ENCODE results near the gene IRAG1.

DNA sequence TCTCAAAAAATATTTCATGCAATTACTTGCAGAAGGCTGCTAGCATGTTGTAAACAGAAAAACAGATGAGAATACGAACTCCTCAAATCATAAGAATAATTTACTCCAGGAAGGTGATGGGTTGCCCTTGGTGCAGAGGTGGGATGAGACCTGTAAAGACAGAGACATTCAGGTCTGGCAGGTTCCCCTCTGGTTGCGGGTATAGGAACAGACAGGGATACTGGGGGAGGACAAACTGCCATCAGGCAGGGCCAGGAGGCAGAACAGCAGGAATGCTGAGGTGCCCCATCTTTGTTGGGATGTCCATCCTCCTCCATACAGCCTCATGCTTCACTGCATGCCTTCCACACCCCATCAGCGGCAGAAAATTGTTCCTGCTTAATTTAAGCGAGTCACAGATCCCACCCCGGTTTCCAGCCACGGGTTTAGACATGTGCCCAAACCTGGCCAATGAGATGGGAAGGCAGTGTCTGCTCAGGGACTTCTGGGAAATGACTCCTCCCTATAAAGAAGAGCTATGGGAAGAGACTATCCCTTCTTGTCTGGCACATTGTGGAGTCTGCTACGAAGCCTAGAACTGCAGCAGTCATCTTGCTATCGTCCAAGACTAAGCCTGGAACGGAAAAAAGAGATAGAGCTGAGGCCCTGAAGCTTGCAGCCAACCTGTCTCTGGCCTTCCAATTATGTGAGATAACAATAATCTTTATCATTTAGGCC, 23.1 kb upstream of the IRAG1 start:
- TF ChIP-seq POLR2A (IDR thresholded peaks at IDR 0.05) = no peak
- TF ChIP-seq, protein P1, sequence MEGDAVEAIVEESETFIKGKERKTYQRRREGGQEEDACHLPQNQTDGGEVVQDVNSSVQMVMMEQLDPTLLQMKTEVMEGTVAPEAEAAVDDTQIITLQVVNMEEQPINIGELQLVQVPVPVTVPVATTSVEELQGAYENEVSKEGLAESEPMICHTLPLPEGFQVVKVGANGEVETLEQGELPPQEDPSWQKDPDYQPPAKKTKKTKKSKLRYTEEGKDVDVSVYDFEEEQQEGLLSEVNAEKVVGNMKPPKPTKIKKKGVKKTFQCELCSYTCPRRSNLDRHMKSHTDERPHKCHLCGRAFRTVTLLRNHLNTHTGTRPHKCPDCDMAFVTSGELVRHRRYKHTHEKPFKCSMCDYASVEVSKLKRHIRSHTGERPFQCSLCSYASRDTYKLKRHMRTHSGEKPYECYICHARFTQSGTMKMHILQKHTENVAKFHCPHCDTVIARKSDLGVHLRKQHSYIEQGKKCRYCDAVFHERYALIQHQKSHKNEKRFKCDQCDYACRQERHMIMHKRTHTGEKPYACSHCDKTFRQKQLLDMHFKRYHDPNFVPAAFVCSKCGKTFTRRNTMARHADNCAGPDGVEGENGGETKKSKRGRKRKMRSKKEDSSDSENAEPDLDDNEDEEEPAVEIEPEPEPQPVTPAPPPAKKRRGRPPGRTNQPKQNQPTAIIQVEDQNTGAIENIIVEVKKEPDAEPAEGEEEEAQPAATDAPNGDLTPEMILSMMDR (IDR thresholded peaks at IDR 0.05) = no peak

All from tibial nerve (tissue), 3 donors.